NB4 (cell line): Measurements from ENCODE around the gene RBBP8.
A peak's percentile ranks its signal among the peaks of the same experiment; 100 is the strongest.

Source experiments
- DNase-seq: peaks from one replicate; pipeline ENCODE4 v3.0.0; 2010; ENCODE audit warnings: low read depth
- H3K4me3 ChIP-seq: one replicate; pipeline ENCODE4 v1.5.1; 2011; ENCODE audit warnings: mild to moderate bottlenecking, low read depth, low read length, moderate library complexity
- CTCF ChIP-seq: IDR thresholded peaks from one replicate; pipeline ENCODE4 v1.5.1; 2012; ENCODE audit warnings: low read depth, low read length
- MAX ChIP-seq: IDR thresholded peaks from 2 replicates; pipeline ENCODE4 v1.6.1; 2011; ENCODE audit warnings: low read depth, low read length
- MYC ChIP-seq: IDR thresholded peaks from 2 replicates; pipeline ENCODE4 v1.6.1; 2011; ENCODE audit warnings: low read depth, low read length
- POLR2A ChIP-seq: IDR thresholded peaks from 2 replicates; pipeline ENCODE4 v1.6.1; 2011; ENCODE audit warnings: mild to moderate bottlenecking; ENCODE audit not compliant: insufficient read length; ENCODE audit errors: extremely low read depth

Gene RBBP8

GRCh38 chr18:22977847-22978701, 44.9 kb downstream of the RBBP8 start:
- H3K4me3 ChIP-seq = no peak overlapping the region
- TF ChIP-seq MYC (no peak), POLR2A (no peak), MAX (no peak), CTCF (no peak)
- DNase-seq = no peak

GRCh38 chr18:22980394-22980793, 47.3 kb downstream of the RBBP8 start:
- H3K4me3 ChIP-seq = no peak overlapping the region
- no peak for DNase-seq
- TF ChIP-seq MYC (no peak), POLR2A (no peak), MAX (no peak), CTCF (no peak)

- no peak overlapping the region for H3K4me3 ChIP-seq
- TF ChIP-seq CTCF = no peak
- no peak for TF ChIP-seq MAX
- no peak for TF ChIP-seq POLR2A
- TF ChIP-seq MYC = no peak
- no peak for DNase-seq
Observed at GRCh38 chr18:22981274-22982133, 48.4 kb downstream of the RBBP8 start.

GRCh38 chr18:22983175-22983574, 50.0 kb downstream of the RBBP8 start:
- peak; percentile 42 for DNase-seq
- no peak for TF ChIP-seq MYC
- peak; percentile 15 for TF ChIP-seq CTCF

GRCh38 chr18:22985250-22985649, 52.1 kb downstream of the RBBP8 start:
- H3K4me3 ChIP-seq = no peak overlapping the region
- no peak for DNase-seq
- TF ChIP-seq POLR2A = no peak
- TF ChIP-seq MAX = no peak
- TF ChIP-seq CTCF = no peak

More at GRCh38 chr18:22983175-22983574, 50.0 kb downstream of the RBBP8 start:
- H3K4me3 ChIP-seq = no peak overlapping the region
